Measurements from ENCODE around the gene UCK1.

The UCK1 gene

DNA sequence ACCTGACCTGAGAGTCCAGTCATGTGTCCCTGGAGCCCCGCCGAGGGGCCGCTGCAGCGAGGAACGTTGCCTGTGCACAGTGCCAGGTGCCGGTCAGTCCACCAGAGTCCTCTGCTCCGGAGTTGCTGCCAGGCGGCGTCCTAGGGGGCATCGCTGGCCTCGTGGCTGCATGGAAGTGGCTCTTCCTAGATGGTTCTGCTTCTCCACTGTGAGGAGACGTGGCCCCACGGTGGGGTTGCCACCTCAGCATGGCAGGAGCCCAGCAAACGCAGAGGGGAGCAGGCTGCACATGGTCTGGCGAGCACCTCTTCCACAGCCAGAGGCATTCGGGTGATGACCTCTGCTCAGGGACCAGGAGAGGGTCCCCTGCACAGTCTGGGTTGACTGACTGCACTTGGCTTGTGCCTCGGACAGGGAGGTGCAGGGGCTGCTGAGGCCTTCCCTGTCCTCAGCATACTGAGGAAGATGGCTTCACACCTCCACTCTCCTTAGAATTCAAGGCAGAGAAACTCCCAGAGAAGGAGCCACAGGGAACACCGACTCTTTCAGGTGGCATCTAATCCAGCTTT, 54.2 kb downstream of the UCK1 start:
- no peak for DNase-seq (ENCODE audit: low spot score)

GRCh38 chr9:131475956-131476776, 54.9 kb downstream of the UCK1 start:
- no peak for DNase-seq (ENCODE audit: low spot score)

DNA sequence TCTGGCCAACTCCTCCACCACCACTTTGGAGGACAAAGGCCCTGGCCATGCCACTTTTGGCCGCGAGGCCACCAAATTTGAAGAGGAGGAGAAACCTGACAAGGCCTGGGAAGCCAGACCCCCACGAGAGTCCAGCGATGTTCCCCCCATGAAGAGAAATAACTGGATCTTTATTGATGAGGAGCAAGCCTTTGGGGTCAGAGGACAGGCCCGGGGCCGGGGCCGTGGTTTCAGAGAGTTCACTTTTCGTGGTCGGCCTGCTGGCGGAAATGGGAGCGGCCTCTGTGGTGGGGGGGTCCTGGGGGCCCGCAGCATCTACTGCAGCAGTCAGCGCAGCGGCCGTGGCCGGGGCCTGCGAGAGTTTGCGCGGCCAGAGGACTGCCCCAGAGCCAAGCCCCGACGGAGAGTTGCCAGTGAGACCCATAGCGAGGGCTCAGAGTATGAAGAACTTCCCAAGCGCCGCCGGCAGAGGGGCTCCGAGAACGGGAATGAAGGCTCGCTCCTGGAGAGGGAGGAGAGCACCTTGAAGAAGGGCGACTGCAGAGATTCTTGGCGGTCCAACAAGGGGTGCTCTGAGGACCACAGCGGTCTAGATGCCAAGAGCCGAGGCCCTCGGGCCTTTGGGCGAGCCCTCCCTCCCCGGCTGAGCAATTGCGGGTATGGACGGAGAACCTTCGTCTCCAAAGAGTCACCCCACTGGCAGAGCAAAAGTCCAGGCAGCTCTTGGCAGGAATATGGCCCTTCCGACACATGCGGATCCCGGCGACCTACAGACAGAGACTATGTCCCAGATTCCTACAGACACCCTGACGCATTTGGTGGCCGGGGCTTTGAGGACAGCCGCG, 55.7 kb downstream of the UCK1 start:
- DNase-seq (ENCODE audit: low spot score), result no peak

DNA sequence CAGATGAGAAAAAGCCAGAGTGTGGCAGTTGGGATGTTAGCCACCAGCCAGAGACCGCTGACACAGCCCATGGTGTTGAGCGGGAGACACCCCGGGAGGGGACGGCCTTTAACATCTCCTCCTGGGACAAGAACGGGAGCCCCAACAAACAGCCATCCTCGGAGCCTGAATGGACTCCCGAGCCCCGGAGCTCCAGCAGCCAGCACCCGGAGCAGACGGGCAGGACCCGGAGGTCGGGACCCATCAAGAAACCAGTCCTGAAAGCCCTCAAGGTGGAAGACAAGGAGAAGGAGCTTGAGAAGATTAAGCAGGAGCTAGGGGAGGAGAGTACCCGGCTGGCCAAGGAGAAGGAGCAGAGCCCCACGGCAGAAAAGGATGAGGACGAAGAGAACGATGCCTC, 56.4 kb downstream of the UCK1 start:
- DNase-seq (ENCODE audit: low spot score), result no peak

- no peak for DNase-seq (ENCODE audit: low spot score)
These were observed 57.2 kb downstream of the UCK1 start for GRCh38 chr9:131473891-131474290.
